Measurements from ENCODE around the gene SIK3. TPM values are rescaled to one million over a fixed set of nuclear protein-coding genes. Genes with fewer than 3 reads are reported as not detected.

Gene SIK3
- 17.9 to 19.8 TPM (median 19.5 TPM) in 3 replicates for total RNA-seq
- long read RNA-seq, full-length matches to known transcripts = 1 of 6 reads
- long read RNA-seq, partial matches to known transcripts = 3 of 6 reads
- long read RNA-seq, other reads (novel, unspliced or antisense) = 2 of 6 reads

- no peaks in the 10 kb centered on the region for H3K27me3 Mint-ChIP-seq (ENCODE audit: low read depth)
Observed at GRCh38 chr11:117098269-117099232, at the start of gene SIK3. Gene SIK3 (minus strand): TSS chr11:117098428. CDS start chr11:117098415, 13 bp downstream.

DNA sequence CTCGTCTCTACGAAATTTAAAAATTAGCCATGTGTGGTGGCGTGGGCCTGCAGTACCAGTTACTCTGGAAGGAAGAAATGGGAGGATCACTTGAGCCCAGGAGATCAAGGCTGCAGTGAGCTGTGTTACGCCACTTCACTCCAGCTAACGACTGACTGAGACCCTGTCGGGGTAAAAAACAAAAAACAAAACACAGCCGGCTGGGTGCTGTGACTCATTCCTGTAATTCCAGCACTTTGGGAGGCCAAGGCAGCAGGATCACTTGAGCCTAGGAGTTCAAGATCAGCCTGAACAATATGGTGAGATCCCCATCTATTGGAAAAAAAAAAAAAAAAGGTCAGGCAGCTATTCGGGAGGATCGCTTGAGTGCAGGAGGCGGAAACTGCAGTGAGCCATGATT is 48.3 kb upstream of the SIK3 start:
- Mint-ChIP-seq H3K27me3 (ENCODE audit: low read depth) (no peaks in the 10 kb centered on the region), H3K36me3 (ENCODE audit: low read depth) (peaks cover 5% of the 10 kb centered on the region), H3K4me3 (ENCODE audit: unreplicated experiment) (peak overlapping the region; percentile 97), H3K4me1 (ENCODE audit: low read depth) (peaks cover 50% of the 10 kb centered on the region), H3K9me3 (ENCODE audit: low read depth) (no peaks in the 10 kb centered on the region), H3K27ac (ENCODE audit: unreplicated experiment) (peak overlapping the region; percentile 97)
- DNase-seq (ENCODE audit: low spot score) = no peak
- TF ChIP-seq CTCF (IDR thresholded peaks at IDR 0.05) = no peak

More at GRCh38 chr11:117098269-117099232, at the start of gene SIK3:
- Mint-ChIP-seq H3K4me1 (ENCODE audit: low read depth) (peaks cover 43% of the 10 kb centered on the region), H3K36me3 (ENCODE audit: low read depth) (no peaks in the 10 kb centered on the region), H3K27ac (ENCODE audit: unreplicated experiment) (peak within 1 kb of the TSS; percentile 89), H3K4me3 (ENCODE audit: unreplicated experiment) (peak within 1 kb of the TSS; percentile 93), H3K9me3 (ENCODE audit: low read depth) (no peaks in the 10 kb centered on the region)
- DNase-seq (ENCODE audit: low spot score) = peak; percentile 94
- peak; percentile 73 for TF ChIP-seq CTCF (IDR thresholded peaks at IDR 0.05)

DNA sequence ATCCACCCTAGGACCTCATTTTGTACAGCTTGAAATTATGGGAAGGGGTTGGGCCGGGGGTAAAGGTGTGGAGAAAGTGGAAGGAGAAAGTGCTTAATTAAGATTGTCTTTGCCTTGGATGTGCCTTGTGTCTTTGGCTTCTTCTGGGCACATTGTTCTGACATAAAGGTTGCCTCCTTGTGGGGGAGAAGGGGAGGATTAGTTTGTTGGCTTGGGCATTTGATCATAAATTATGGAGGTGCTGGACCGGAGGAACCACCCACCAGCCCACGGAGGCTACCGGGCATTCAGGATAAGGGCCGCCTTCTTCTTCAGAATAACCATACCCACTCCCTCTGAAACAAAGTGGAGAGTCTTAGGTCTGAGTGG is 47.1 kb upstream of the SIK3 start:
- Mint-ChIP-seq H3K4me3 (ENCODE audit: unreplicated experiment) (peak overlapping the region; percentile 97), H3K36me3 (ENCODE audit: low read depth) (peaks cover 5% of the 10 kb centered on the region), H3K9me3 (ENCODE audit: low read depth) (no peaks in the 10 kb centered on the region), H3K27ac (ENCODE audit: unreplicated experiment) (peak overlapping the region; percentile 97), H3K27me3 (ENCODE audit: low read depth) (no peaks in the 10 kb centered on the region), H3K4me1 (ENCODE audit: low read depth) (peaks cover 47% of the 10 kb centered on the region)
- TF ChIP-seq CTCF (IDR thresholded peaks at IDR 0.05) = peak; percentile 66
- DNase-seq (ENCODE audit: low spot score) = no peak

DNA sequence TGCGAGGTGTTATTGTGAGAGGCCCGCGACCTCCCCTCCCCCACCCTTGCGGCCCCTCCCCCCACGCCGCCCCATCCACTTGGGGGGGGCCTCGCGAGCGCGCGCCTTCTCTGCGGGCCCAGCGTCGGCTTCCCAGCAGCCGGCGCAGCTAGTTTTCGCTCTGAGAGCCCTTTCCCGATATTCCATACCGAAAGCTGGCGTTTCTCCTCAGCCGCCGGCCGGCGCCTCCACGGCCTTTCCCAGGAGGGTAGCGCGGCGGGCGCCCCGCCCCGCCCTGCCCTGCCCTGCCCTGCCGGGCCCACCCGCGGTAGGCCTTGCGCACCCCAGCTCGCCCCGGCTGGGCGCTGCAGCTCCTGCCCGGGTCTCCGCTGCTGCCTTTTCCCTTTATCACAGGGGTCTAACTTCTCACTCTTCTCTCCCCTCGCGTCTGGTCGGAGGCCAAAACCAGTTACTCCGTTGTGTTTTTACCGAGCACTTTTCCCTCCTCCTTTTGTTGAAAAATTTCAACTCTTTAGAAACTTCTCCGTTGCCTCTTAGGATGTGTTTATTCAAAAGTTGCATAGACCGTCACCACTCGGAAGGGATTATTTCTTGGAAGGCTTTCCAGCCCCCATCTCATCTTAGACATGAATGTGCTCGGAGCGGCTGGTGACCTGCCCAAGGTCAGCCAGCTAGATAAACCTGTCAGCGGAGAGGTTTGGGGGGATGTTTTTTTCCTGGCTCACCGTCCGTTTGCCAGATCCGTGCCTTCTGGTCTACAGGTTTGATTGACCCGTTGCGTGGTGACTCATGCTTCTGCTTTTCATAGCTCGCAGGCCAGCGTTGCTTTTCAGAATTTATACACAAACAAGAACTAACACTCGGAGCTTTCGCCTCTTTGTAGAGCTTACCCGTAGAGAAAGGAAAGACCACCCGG is 46.5 kb upstream of the SIK3 start:
- no peaks in the 10 kb centered on the region for H3K9me3 Mint-ChIP-seq (ENCODE audit: low read depth)
- H3K4me3 Mint-ChIP-seq (ENCODE audit: unreplicated experiment) = peak overlapping the region; percentile 97
- TF ChIP-seq CTCF (IDR thresholded peaks at IDR 0.05) = no peak
- peaks cover 5% of the 10 kb centered on the region for H3K36me3 Mint-ChIP-seq (ENCODE audit: low read depth)
- peaks cover 42% of the 10 kb centered on the region for H3K4me1 Mint-ChIP-seq (ENCODE audit: low read depth)
- no peaks in the 10 kb centered on the region for H3K27me3 Mint-ChIP-seq (ENCODE audit: low read depth)
- peak overlapping the region; percentile 97 for H3K27ac Mint-ChIP-seq (ENCODE audit: unreplicated experiment)
- DNase-seq (ENCODE audit: low spot score) = no peak

Measured in chondrocyte (in vitro differentiated cells).